Chondrocyte (in vitro differentiated cells): ENCODE data around the gene SP3. TPM values are rescaled to one million over a fixed set of nuclear protein-coding genes. Genes with fewer than 3 reads are reported as not detected.

Source experiments
- DNase-seq: peaks from one replicate; pipeline ENCODE4 v3.0.0; 2021; ENCODE audit warnings: mixed read lengths, low spot score
- H3K27ac Mint-ChIP-seq: one replicate; pipeline ENCODE4 v1.8.0; 2021; ENCODE audit warnings: mild to moderate bottlenecking, moderate library complexity, mixed read lengths; ENCODE audit not compliant: unreplicated experiment
- H3K27me3 Mint-ChIP-seq: 2 replicates; pipeline ENCODE4 v1.8.0; 2021; ENCODE audit warnings: low read depth, mixed read lengths
- H3K36me3 Mint-ChIP-seq: 2 replicates; pipeline ENCODE4 v1.8.0; 2021; ENCODE audit warnings: low read depth, mixed read lengths
- H3K4me1 Mint-ChIP-seq: 2 replicates; pipeline ENCODE4 v1.8.0; 2021; ENCODE audit warnings: low read depth, mild to moderate bottlenecking, mixed read lengths
- H3K4me3 Mint-ChIP-seq: one replicate; pipeline ENCODE4 v1.8.0; 2021; ENCODE audit warnings: mild to moderate bottlenecking, moderate library complexity, mixed read lengths; ENCODE audit not compliant: unreplicated experiment
- H3K9me3 Mint-ChIP-seq: 2 replicates; pipeline ENCODE4 v1.8.0; 2021; ENCODE audit warnings: low read depth, mixed read lengths
- total RNA-seq: library from RNA; stranded (reverse); gene quantifications from 3 replicates; pipeline ENCODE4 v1.2.1, GENCODE V29; 2021
- TF ChIP-seq, protein P1 (sequence below): fragments of 200-600 bp; sonication (generic); IDR thresholded peaks from 2 replicates; pipeline ENCODE4 v1.5.0; 2021; ENCODE audit warnings: antibody characterized with exemption, mild to moderate bottlenecking, moderate library complexity

SP3 gene
- total RNA-seq, 1 donor from 2014 or later, result 59.4 TPM

DNA sequence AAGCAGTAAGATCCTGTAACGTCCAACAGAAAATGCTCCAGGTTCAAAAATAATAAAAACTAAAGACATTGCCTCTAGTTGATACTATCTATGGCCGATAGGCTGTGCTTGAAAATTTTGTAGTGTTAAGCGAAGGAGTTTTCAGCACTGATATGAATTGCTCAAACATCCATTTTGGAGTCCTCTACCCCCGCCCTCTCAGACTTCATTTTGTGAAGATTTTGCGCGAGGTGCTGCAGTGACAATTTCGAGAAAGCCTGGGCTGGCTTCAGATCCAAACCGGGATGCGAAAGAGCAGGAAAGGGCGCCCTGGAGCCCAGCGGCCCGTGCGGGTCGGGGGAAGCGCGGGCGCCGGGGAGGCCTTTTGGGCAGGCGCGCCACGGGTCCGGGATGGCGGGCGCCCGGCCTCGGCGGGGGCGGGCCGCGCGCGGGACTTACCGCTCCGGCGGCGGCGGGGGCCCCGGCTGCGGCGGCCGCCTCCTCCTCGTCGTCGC, 1.8 kb downstream of the SP3 start:
- Mint-ChIP-seq H3K4me1 (peaks cover 52% of the 10 kb centered on the region), H3K4me3 (peak overlapping the region; percentile 84), H3K27me3 (no peaks in the 10 kb centered on the region), H3K27ac (peak overlapping the region; percentile 92), H3K36me3 (peaks cover 10% of the 10 kb centered on the region), H3K9me3 (peaks cover 9% of the 10 kb centered on the region)
- TF ChIP-seq, protein P1, sequence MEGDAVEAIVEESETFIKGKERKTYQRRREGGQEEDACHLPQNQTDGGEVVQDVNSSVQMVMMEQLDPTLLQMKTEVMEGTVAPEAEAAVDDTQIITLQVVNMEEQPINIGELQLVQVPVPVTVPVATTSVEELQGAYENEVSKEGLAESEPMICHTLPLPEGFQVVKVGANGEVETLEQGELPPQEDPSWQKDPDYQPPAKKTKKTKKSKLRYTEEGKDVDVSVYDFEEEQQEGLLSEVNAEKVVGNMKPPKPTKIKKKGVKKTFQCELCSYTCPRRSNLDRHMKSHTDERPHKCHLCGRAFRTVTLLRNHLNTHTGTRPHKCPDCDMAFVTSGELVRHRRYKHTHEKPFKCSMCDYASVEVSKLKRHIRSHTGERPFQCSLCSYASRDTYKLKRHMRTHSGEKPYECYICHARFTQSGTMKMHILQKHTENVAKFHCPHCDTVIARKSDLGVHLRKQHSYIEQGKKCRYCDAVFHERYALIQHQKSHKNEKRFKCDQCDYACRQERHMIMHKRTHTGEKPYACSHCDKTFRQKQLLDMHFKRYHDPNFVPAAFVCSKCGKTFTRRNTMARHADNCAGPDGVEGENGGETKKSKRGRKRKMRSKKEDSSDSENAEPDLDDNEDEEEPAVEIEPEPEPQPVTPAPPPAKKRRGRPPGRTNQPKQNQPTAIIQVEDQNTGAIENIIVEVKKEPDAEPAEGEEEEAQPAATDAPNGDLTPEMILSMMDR, result peak; percentile 75
- DNase-seq, result no peak

DNA sequence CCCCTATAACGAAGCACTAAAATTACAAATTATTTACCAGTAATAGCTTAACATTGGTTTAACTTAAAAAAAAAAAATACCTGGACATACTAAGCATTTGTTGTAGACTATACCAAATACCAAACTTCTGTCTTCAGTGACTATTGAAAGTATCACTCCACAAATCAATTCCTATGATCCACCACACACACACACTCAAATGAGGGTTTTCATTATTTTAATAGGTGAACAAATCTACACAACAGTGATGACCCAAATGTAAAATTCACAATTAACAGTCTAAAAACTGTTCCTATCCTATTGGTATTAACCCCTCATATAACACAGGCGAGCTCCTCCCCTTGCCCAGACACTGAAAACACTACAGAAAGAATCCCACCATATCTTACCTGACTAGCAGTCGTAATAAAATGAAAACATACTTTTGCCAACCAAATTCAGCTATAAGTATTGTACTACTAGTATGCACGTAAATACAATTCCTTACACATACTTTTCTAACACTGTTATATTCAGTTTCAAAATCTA, 2.5 kb downstream of the SP3 start:
- no peaks in the 10 kb centered on the region for H3K27me3 Mint-ChIP-seq
- H3K9me3 Mint-ChIP-seq, result peaks cover 9% of the 10 kb centered on the region
- peaks cover 56% of the 10 kb centered on the region for H3K4me1 Mint-ChIP-seq
- H3K4me3 Mint-ChIP-seq, result peak overlapping the region; percentile 84
- peak overlapping the region; percentile 92 for H3K27ac Mint-ChIP-seq
- TF ChIP-seq, protein P1, result no peak
- no peak for DNase-seq
- peaks cover 10% of the 10 kb centered on the region for H3K36me3 Mint-ChIP-seq

DNA sequence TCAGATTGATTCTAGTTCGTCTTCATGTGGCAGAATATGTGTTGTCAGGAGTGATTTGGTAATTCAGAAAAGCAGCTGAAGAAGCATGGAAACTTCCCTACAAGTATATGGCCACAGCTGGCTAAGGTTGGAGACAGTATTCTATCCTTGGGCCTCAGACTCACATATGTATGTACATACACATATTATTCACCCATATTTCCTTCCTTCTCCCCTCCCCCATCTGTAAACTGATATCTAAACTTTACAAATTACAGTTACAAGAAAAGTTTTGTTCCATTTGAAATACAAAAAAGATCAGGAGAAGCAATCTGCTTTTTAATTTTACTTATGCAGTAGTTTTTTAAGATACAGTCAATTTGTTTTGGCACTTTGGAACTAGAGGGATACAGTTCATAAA, 3.1 kb downstream of the SP3 start:
- peaks cover 60% of the 10 kb centered on the region for H3K4me1 Mint-ChIP-seq

DNA sequence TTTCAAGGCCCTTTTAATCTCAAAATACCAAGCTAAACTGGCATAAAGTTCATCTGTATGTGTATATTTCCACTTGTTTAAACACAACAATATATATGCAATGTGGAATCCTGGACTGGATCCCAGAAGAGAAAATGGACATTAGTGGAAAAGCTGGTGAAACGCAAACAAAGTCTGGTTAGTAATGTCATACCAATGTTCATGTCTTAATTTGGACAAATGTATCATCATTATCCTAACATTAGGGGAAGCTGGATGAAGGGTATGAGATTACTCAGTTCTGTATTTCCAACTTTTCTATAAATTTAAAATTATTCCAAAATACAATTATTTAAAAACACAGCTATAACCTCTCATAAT, 3.8 kb downstream of the SP3 start:
- TF ChIP-seq, protein P1, result no peak
- H3K9me3 Mint-ChIP-seq, result peaks cover 9% of the 10 kb centered on the region
- peaks cover 10% of the 10 kb centered on the region for H3K36me3 Mint-ChIP-seq
- H3K27ac Mint-ChIP-seq, result no peak overlapping the region
- no peak for DNase-seq
- peaks cover 59% of the 10 kb centered on the region for H3K4me1 Mint-ChIP-seq
- no peak overlapping the region for H3K4me3 Mint-ChIP-seq
- no peaks in the 10 kb centered on the region for H3K27me3 Mint-ChIP-seq

More for the DNA sequence above, 3.1 kb downstream of the SP3 start:
- TF ChIP-seq, protein P1, result no peak
- peaks cover 9% of the 10 kb centered on the region for H3K9me3 Mint-ChIP-seq
- DNase-seq, result no peak
- H3K36me3 Mint-ChIP-seq, result peaks cover 10% of the 10 kb centered on the region
- peak overlapping the region; percentile 84 for H3K4me3 Mint-ChIP-seq
- no peaks in the 10 kb centered on the region for H3K27me3 Mint-ChIP-seq
- H3K27ac Mint-ChIP-seq, result peak overlapping the region; percentile 92

DNA sequence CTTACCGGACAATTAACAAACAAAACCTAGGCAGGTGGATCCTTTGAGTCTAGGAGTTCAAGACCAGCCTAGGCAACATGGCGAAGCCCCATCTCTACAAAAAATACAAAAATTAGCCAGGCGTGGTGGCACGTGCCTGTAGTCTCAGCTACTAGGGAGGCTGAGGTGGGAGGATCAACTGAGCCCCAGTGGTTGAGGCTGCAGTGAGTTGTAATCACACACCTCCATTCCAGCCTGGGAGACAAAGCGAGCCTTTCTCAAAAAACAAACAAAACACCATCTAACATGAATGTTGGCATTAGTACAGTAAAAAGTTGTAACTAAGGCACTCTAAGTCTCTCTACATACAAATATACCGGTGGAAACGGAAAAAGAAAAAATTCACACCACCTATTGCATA, 5.3 kb downstream of the SP3 start:
- no peak for DNase-seq
- Mint-ChIP-seq H3K9me3 (peaks cover 9% of the 10 kb centered on the region), H3K4me1 (peaks cover 59% of the 10 kb centered on the region), H3K27ac (no peak overlapping the region), H3K4me3 (no peak overlapping the region), H3K36me3 (peaks cover 22% of the 10 kb centered on the region), H3K27me3 (no peaks in the 10 kb centered on the region)
- TF ChIP-seq, protein P1, result no peak
